Keratinocyte (primary cell): ENCODE data around the gene CDCP1. TPM values are rescaled to one million over a fixed set of nuclear protein-coding genes. Genes with fewer than 3 reads are reported as not detected.
A peak's percentile ranks its signal among the peaks of the same experiment; 100 is the strongest.
"Not testable (repeated sequence)": the region's sequence is repeated elsewhere in the genome, so short reads cannot be mapped to it uniquely, and the experiment has no call there.

Experiments
- DNase-seq: peaks from one replicate; pipeline ENCODE4 v3.0.0-alpha.2; 2011; ENCODE audit warnings: low read depth, missing footprints, low spot score
- FAIRE-seq: peaks from 2 replicates; lab custom pipeline; 2011; peaks lifted over from hg19 to GRCh38; lab: Jason Lieb, UNC
- H2AFZ ChIP-seq: 2 replicates; pipeline ENCODE4 v1.6.0; 2012; ENCODE audit warnings: low read length, control low read depth, inconsistent platforms; ENCODE audit not compliant: control insufficient read depth
- H3K27ac ChIP-seq: 2 replicates; pipeline ENCODE4 v1.5.1; 2011; ENCODE audit warnings: low read length; ENCODE audit not compliant: control insufficient read depth, insufficient read depth
- H3K27me3 ChIP-seq: 3 replicates; pipeline ENCODE4 v1.6.0; 2011; ENCODE audit warnings: low read length; ENCODE audit not compliant: control insufficient read depth, insufficient read depth; ENCODE audit errors: extremely low read depth
- H3K36me3 ChIP-seq, 2 experiments: 2 replicates in 1 of 2; 3 replicates in 1 of 2; pipeline ENCODE4 v1.5.1; 2011; ENCODE audit warnings: low read length in 2 of 2, mild to moderate bottlenecking in 1 of 2; ENCODE audit not compliant: control insufficient read depth in 2 of 2, insufficient read depth in 2 of 2; ENCODE audit errors: extremely low read depth in 1 of 2
- H3K4me1 ChIP-seq: 3 replicates; pipeline ENCODE4 v1.5.1; 2011; ENCODE audit warnings: low read length; ENCODE audit not compliant: control insufficient read depth, insufficient read depth; ENCODE audit errors: extremely low read depth
- H3K4me2 ChIP-seq: 3 replicates; pipeline ENCODE4 v1.6.0; 2011; ENCODE audit warnings: low read depth, low read length; ENCODE audit not compliant: control insufficient read depth, insufficient read depth; ENCODE audit errors: extremely low read depth
- H3K4me3 ChIP-seq, 3 experiments: fragments of 200-600 bp in 1 of 3; sonication (generic) in 1 of 3; 2 replicates in 2 of 3; 3 replicates in 1 of 3; pipeline ENCODE4 v1.5.1; 2011 to 2016; ENCODE audit warnings: low read length in 3 of 3, mild to moderate bottlenecking in 3 of 3, control low read depth in 2 of 3, inconsistent platforms in 1 of 3, low read depth in 1 of 3, mixed read lengths in 1 of 3, mixed run types in 1 of 3, moderate library complexity in 1 of 3; ENCODE audit not compliant: control insufficient read depth in 2 of 3, insufficient read depth in 2 of 3; ENCODE audit errors: extremely low read depth in 1 of 3
- H3K79me2 ChIP-seq: 2 replicates; pipeline ENCODE4 v1.6.0; 2012; ENCODE audit warnings: low read length; ENCODE audit not compliant: control insufficient read depth, insufficient read depth
- H3K9ac ChIP-seq: 3 replicates; pipeline ENCODE4 v1.6.0; 2011; ENCODE audit warnings: low read length; ENCODE audit not compliant: control insufficient read depth, insufficient read depth; ENCODE audit errors: extremely low read depth
- H3K9me1 ChIP-seq: 3 replicates; pipeline ENCODE4 v1.6.0; 2011; ENCODE audit warnings: low read length; ENCODE audit not compliant: control insufficient read depth, insufficient read depth; ENCODE audit errors: extremely low read depth
- H3K9me3 ChIP-seq: 2 replicates; pipeline ENCODE4 v1.5.1; 2012; ENCODE audit warnings: low read depth, low read length; ENCODE audit not compliant: control insufficient read depth
- H4K20me1 ChIP-seq: 3 replicates; pipeline ENCODE4 v1.6.0; 2011; ENCODE audit warnings: low read length; ENCODE audit not compliant: control insufficient read depth, insufficient read depth; ENCODE audit errors: extremely low read depth
- CTCF ChIP-seq, 3 experiments: IDR thresholded peaks in 1 of 3; conservative IDR thresholded peaks in 1 of 3; optimal IDR thresholded peaks in 1 of 3; 2 replicates in 2 of 3; 3 replicates in 1 of 3; pipeline versions ENCODE3 to v1.5.1; 2011; ENCODE audit warnings: low read length in 3 of 3, mild to moderate bottlenecking in 3 of 3, moderate library complexity in 2 of 3, control low read depth in 1 of 3, inconsistent platforms in 1 of 3; ENCODE audit not compliant: insufficient read depth in 2 of 3; ENCODE audit errors: extremely low read depth in 1 of 3
- EZH2 ChIP-seq: IDR thresholded peaks from one replicate; pipeline ENCODE4 v1.6.1; 2012; ENCODE audit warnings: inconsistent platforms, mild to moderate bottlenecking, low read length, moderate library complexity
- dilution Hi-C: fragments of 300-500 bp; cut with MboI; formaldehyde crosslinking; loops from one replicate; pipeline ENCODE4 v1.7.0; 2020; ENCODE audit warnings: low sequenced_read_pairs; ENCODE audit not compliant: extremely low pct_ligation_motif_present
- polyA plus RNA-seq, 5 experiments: library from polyadenylated mRNA; depleted of rRNA in 3 of 5; stranded (reverse) in 3 of 5; stranded (forward) in 1 of 5; unstranded in 1 of 5; fragments of >200 nt; gene quantifications; 1 replicate in 1 of 5; 2 replicates in 3 of 5; 3 replicates in 1 of 5; pipeline versions ENCODE4 v1.2.1 to v1.2.3, GENCODE V29; 2011 to 2012; ENCODE audit warnings: missing spikeins in 2 of 5, low read depth in 1 of 5, low replicate concordance in 1 of 5

The CDCP1 gene
- polyA plus RNA-seq, 1 donor (not counting 4 experiments of a cell fraction or from before 2014, with no cell fraction given), result 85.8 TPM

- Histone ChIP-seq H3K79me2 (peaks cover 58% of the 10 kb centered on the region), H3K27ac (peak overlapping the region; percentile 92), H3K4me1 (peaks cover 41% of the 10 kb centered on the region), H3K9ac (peak overlapping the region; percentile 94), H4K20me1 (no peaks in the 10 kb centered on the region), H2AFZ (no peak overlapping the region), H3K4me3 (peak overlapping the region; percentile 83 to 91 (median 88)), H3K9me1 (no peaks in the 10 kb centered on the region), H3K4me2 (peak overlapping the region; percentile 84), H3K27me3 (no peaks in the 10 kb centered on the region), H3K36me3 (peaks cover 0 to 7% of the 10 kb centered on the region in 2 experiments), H3K9me3 (no peaks in the 10 kb centered on the region)
- no peak for FAIRE-seq
- TF ChIP-seq CTCF (optimal IDR thresholded peaks at IDR 0.05 in 1 of 3, IDR thresholded peaks at IDR 0.05 in 1 of 3, conservative IDR thresholded peaks at IDR 0.05 in 1 of 3; ENCODE audit: extremely low read depth in 1 of 3, insufficient read depth in 2 of 3, low read length in 3 of 3) (no peak), EZH2 (no peak)
- no peak for DNase-seq
- dilution Hi-C loops, result no loop called here
These were observed 955 bp downstream of the CDCP1 start for GRCh38 chr3:45145223-45145622.

DNA sequence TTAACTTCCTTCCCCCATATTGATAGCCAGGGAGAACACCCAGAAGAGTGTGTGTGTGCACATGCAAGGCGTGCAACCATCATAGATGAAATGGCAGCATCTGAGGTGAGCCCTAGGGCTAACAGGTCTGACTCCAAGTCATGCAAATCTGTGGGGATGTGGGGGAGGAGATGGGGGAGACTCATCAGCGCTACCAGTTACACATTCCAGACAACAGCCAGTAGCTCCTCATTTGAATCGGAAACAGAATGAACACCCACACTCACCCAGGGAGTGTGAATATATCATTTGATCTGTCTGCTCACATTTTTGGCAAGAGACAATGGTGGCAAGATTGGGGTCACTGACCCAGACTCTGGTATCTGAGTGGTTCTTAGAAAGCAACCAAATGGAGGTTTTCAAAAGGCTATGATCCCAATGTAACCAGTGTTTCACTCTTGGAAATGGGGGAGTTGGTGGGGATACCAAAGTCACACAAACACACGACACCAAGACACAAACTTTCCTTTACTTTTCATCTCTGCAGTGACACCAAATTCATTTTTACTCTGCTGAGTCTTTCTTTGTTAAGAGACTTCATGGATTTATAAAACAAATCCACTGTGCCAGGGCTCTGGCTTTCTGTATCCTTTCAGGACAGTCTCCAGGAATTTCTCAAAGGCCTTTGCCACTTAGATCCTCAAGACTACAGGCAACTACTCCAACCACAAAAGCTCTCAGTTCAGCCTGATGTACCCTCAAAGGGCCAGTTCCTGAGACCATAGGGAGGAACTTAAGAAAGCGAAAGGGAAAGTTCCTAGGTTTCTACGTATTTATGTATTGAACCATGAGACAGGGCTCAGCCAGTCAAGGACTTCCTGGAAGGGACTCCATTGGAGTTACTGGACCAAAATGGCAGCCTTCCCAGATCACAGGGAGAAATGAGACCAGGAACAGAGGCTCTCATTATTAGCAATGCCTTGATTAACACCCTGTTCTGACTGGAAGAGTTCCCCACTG lies 2.2 kb downstream of the CDCP1 start:
- DNase-seq, result no peak
- Histone ChIP-seq H3K79me2 (peaks cover 69% of the 10 kb centered on the region), H3K4me2 (peak overlapping the region; percentile 84), H3K27me3 (no peaks in the 10 kb centered on the region), H3K9me1 (no peaks in the 10 kb centered on the region), H2AFZ (no peak overlapping the region), H3K9ac (peak overlapping the region; percentile 94), H3K27ac (peak overlapping the region; percentile 92), H3K36me3 (peaks cover 3 to 16% of the 10 kb centered on the region in 2 experiments), H4K20me1 (peaks cover 5% of the 10 kb centered on the region), H3K4me1 (peaks cover 54% of the 10 kb centered on the region), H3K9me3 (no peaks in the 10 kb centered on the region), H3K4me3 (peak overlapping the region; percentile 83 to 91 (median 88))
- FAIRE-seq, result peak; percentile 89
- dilution Hi-C loops, result no loop called here
- TF ChIP-seq CTCF (optimal IDR thresholded peaks at IDR 0.05 in 1 of 3, IDR thresholded peaks at IDR 0.05 in 1 of 3, conservative IDR thresholded peaks at IDR 0.05 in 1 of 3; ENCODE audit: extremely low read depth in 1 of 3, insufficient read depth in 2 of 3, low read length in 3 of 3) (no peak), EZH2 (no peak)

- H3K27me3 ChIP-seq, H3K9me1 ChIP-seq, DNase-seq, dilution Hi-C loops, FAIRE-seq, H2AFZ ChIP-seq, H3K9me3 ChIP-seq, H3K4me3 ChIP-seq: not testable (repeated sequence)
- H4K20me1 ChIP-seq, result peaks cover 10% of the 10 kb centered on the region
- H3K79me2 ChIP-seq, result peaks cover 97% of the 10 kb centered on the region
- H3K36me3 ChIP-seq, result peaks cover 3 to 26% of the 10 kb centered on the region in 2 experiments
- H3K9ac ChIP-seq, result peak overlapping the region; percentile 70
- H3K27ac ChIP-seq, result peak overlapping the region; percentile 86
- peak overlapping the region; percentile 59 for H3K4me2 ChIP-seq
- peaks cover 80% of the 10 kb centered on the region for H3K4me1 ChIP-seq
These were observed 5.4 kb downstream of the CDCP1 start for GRCh38 chr3:45140770-45141155.
